SU-DHL-6 (cell line): ENCODE results near the gene DLK1.

ENCODE experiments used
- CTCF ChIP-seq: fragments of 200-600 bp; sonication (generic); IDR thresholded peaks from one replicate; pipeline ENCODE4 v1.5.1; 2017; ENCODE audit warnings: antibody characterized with exemption, mild to moderate bottlenecking, low read length, moderate library complexity; ENCODE audit not compliant: insufficient read depth, poor library complexity, severe bottlenecking
- EZH2phosphoT487 ChIP-seq: fragments of 200-600 bp; sonication (generic), shearing (Covaris generic); conservative IDR thresholded peaks from 2 replicates; pipeline ENCODE4 v1.6.1; 2018; ENCODE audit warnings: mild to moderate bottlenecking, antibody characterized with exemption, low read length, moderate library complexity, mixed read lengths

DNA sequence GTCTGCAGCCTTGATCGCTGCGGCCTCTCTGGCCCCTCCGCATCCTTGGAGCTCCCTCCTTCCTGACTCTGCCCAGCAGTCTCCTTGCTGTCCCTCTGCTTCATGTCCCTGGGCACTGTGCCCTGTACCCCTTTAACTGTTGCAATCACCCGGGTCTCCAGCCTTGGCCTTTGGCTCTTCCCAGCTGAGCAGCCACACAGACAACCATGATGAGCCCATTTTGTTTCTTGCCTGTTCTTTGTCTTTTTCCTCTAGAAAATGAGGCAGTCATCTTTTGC is 58.6 kb downstream of the DLK1 start:
- TF ChIP-seq CTCF = no peak
- no peak for TF ChIP-seq EZH2phosphoT487
